ENCODE results near the gene TMEM239. TPM values are rescaled to one million over a fixed set of nuclear protein-coding genes. Genes with fewer than 3 reads are reported as not detected.

The TMEM239 gene
- total RNA-seq, 1 donor from 2014 or later: not detected

DNA sequence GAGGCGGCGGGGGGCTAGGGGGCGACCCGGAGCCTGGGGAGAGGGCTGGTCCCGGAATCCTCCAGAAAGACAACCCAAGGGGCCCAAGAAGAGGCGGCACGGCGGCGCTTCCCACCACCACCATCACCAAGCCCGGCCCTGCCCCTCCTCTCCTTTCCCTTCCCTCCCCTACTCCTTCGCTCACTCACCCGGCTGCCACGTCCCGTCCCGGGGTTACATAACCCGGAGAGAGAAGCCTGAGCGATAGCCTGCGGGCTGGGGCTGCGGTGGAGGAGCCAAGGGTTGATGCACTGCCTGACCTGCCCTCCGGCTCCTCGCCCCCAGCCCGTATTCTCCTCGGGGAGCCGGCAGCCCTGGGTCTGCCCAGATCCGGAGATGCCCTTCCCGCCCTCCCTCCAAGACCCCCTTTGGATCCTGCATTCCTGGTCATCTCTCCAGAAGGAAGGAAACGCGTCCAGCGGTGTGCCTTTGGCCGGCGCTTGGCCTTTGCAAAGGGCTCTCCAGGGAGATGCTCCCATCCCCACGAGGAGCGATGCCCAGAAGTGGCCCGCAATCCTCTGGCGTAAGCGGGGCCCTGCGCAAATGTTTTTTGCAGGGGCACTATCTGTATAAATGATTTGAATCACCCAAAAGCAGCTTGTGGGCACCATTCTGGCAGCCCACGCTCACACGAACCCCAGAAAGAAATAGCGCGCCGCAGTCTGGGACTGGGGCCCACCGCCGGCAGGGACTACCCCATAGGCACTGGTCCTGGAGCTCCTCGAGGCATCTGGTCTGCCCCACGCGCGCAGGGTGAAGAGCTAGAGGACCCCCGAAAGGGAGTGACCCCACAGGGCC, 11.1 kb upstream of the TMEM239 start:
- H4K20me1 ChIP-seq (ENCODE audit: insufficient read depth, low read length): no peaks in the 10 kb centered on the region
- TF ChIP-seq EZH2 (IDR thresholded peaks at IDR 0.05; ENCODE audit: insufficient read depth, low read length): peak; percentile 59
- TF ChIP-seq, protein P1, sequence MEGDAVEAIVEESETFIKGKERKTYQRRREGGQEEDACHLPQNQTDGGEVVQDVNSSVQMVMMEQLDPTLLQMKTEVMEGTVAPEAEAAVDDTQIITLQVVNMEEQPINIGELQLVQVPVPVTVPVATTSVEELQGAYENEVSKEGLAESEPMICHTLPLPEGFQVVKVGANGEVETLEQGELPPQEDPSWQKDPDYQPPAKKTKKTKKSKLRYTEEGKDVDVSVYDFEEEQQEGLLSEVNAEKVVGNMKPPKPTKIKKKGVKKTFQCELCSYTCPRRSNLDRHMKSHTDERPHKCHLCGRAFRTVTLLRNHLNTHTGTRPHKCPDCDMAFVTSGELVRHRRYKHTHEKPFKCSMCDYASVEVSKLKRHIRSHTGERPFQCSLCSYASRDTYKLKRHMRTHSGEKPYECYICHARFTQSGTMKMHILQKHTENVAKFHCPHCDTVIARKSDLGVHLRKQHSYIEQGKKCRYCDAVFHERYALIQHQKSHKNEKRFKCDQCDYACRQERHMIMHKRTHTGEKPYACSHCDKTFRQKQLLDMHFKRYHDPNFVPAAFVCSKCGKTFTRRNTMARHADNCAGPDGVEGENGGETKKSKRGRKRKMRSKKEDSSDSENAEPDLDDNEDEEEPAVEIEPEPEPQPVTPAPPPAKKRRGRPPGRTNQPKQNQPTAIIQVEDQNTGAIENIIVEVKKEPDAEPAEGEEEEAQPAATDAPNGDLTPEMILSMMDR (IDR thresholded peaks at IDR 0.05; ENCODE audit: insufficient read depth, low read depth, low read length): no peak
- DNase-seq (ENCODE audit: low read depth) (no peak), FAIRE-seq (no peak)
- Mint-ChIP-seq H3K27ac (ENCODE audit: unreplicated experiment) (no peak overlapping the region), H3K4me1 (ENCODE audit: low read depth, unreplicated experiment) (peaks cover 7% of the 10 kb centered on the region), H3K36me3 (ENCODE audit: low read depth, unreplicated experiment) (no peaks in the 10 kb centered on the region), H3K27me3 (ENCODE audit: low read depth, unreplicated experiment) (peaks cover 68% of the 10 kb centered on the region), H3K4me3 (ENCODE audit: unreplicated experiment) (no peak overlapping the region), H3K9me3 (ENCODE audit: unreplicated experiment) (peaks cover 25% of the 10 kb centered on the region)
- peak overlapping the region; percentile 60 for H3K4me2 ChIP-seq (ENCODE audit: low read length)
- H3K4me3 ChIP-seq (ENCODE audit: insufficient read depth, low read depth, low read length): no peak overlapping the region
- no peaks in the 10 kb centered on the region for H3K36me3 ChIP-seq (ENCODE audit: insufficient read depth, low read length)
- peaks cover 62% of the 10 kb centered on the region for H3K27me3 ChIP-seq (ENCODE audit: insufficient read depth, low read length)
- no peak overlapping the region for H3K9ac ChIP-seq (ENCODE audit: low read length)
- H3K9me3 ChIP-seq (ENCODE audit: insufficient read depth, low read depth, low read length): peaks cover 11% of the 10 kb centered on the region
- no peak overlapping the region for H2AFZ ChIP-seq (ENCODE audit: low read depth, low read length)
- H3K4me1 ChIP-seq (ENCODE audit: insufficient read depth, low read length): peaks cover 13% of the 10 kb centered on the region
- no peaks in the 10 kb centered on the region for H3K79me2 ChIP-seq (ENCODE audit: insufficient read depth, low read length)
- no peak overlapping the region for H3K27ac ChIP-seq (ENCODE audit: low read depth, low read length)

DNA sequence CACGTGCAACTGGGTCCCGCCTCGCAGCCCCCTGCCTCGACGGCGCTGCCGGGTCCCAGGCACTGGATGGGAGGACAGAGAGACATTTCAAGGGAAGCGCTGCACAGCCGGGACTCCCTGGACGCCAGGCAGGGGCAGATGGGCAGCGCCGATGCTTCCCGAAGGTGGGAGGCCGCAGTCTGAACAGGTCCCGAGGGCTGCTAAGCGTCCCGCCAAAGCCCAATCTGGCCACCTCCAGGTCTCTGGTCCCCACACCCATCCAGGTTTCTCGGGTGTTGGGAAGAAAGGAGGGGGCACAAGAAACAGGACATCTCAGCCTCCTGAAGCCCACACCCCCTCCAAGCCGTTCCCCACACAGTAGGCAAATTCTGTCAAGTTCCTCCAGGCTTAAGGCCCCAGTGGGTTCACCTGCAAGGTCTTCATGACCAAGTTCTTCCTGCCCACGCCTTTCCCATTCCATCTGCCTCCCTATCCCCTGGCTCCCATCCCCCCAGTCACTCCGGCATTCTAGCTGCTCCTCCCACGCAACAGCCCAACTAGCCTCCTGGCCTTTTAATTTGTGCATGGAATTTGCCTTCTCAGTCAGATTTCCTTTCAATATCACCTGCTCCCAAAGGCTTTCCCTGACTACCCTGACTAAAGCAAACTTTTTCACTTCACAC, 10.3 kb upstream of the TMEM239 start:
- no peaks in the 10 kb centered on the region for H3K36me3 ChIP-seq (ENCODE audit: insufficient read depth, low read length)
- H3K27me3 ChIP-seq (ENCODE audit: insufficient read depth, low read length): peaks cover 59% of the 10 kb centered on the region
- Mint-ChIP-seq H3K36me3 (ENCODE audit: low read depth, unreplicated experiment) (no peaks in the 10 kb centered on the region), H3K27ac (ENCODE audit: unreplicated experiment) (no peak overlapping the region), H3K27me3 (ENCODE audit: low read depth, unreplicated experiment) (peaks cover 64% of the 10 kb centered on the region), H3K4me3 (ENCODE audit: unreplicated experiment) (no peak overlapping the region), H3K9me3 (ENCODE audit: unreplicated experiment) (peaks cover 25% of the 10 kb centered on the region), H3K4me1 (ENCODE audit: low read depth, unreplicated experiment) (peaks cover 7% of the 10 kb centered on the region)
- H3K4me2 ChIP-seq (ENCODE audit: low read length): peak overlapping the region; percentile 60
- no peak overlapping the region for H2AFZ ChIP-seq (ENCODE audit: low read depth, low read length)
- no peaks in the 10 kb centered on the region for H4K20me1 ChIP-seq (ENCODE audit: insufficient read depth, low read length)
- DNase-seq (ENCODE audit: low read depth) (peak; percentile 14), FAIRE-seq (no peak)
- TF ChIP-seq, protein P1 (IDR thresholded peaks at IDR 0.05; ENCODE audit: insufficient read depth, low read depth, low read length): no peak
- peak; percentile 48 for TF ChIP-seq EZH2 (IDR thresholded peaks at IDR 0.05; ENCODE audit: insufficient read depth, low read length)
- H3K9ac ChIP-seq (ENCODE audit: low read length): no peak overlapping the region
- peaks cover 10% of the 10 kb centered on the region for H3K9me3 ChIP-seq (ENCODE audit: insufficient read depth, low read depth, low read length)
- H3K4me1 ChIP-seq (ENCODE audit: insufficient read depth, low read length): peaks cover 10% of the 10 kb centered on the region
- H3K4me3 ChIP-seq (ENCODE audit: insufficient read depth, low read depth, low read length): no peak overlapping the region
- no peak overlapping the region for H3K27ac ChIP-seq (ENCODE audit: low read depth, low read length)
- H3K79me2 ChIP-seq (ENCODE audit: insufficient read depth, low read length): no peaks in the 10 kb centered on the region

All from astrocyte (in vitro differentiated cells and primary cell).